Activated CD4-positive, alpha-beta memory T cell treated with anti-CD3 and anti-CD28 coated beads, Interleukin-2, amount 10 ng/mL, durations not matched to agents 7 days and 5 days (primary cell): Measurements from ENCODE around the gene SYT5. TPM values are rescaled to one million over a fixed set of nuclear protein-coding genes. Genes with fewer than 3 reads are reported as not detected.
"Not testable (repeated sequence)": the region's sequence is repeated elsewhere in the genome, so short reads cannot be mapped to it uniquely, and the experiment has no call there.

Source experiments
- CTCF ChIA-PET: fragments of 350-600 bp; sonication (Branson Sonifier 250); formaldehyde crosslinking; loops from one replicate; lab custom pipeline; 2021; ENCODE audit warnings: antibody characterized with exemption, inconsistent platforms; lab: Charles Lee
- POLR2A ChIA-PET: fragments of 350-600 bp; sonication (Branson Sonifier 250); formaldehyde crosslinking; loops from one replicate; lab custom pipeline; 2021; ENCODE audit warnings: antibody characterized with exemption; lab: Charles Lee
- DNase-seq: peaks from one replicate; pipeline ENCODE4 v3.0.0-alpha.2; 2020
- H3K27ac Mint-ChIP-seq: one replicate; pipeline ENCODE4 v1.8.0; 2021; ENCODE audit warnings: mild to moderate bottlenecking, mixed read lengths
- H3K27me3 Mint-ChIP-seq: one replicate; pipeline ENCODE4 v1.8.0; 2021; ENCODE audit warnings: mixed read lengths
- H3K36me3 Mint-ChIP-seq: one replicate; pipeline ENCODE4 v1.8.0; 2021; ENCODE audit warnings: low read depth, mixed read lengths
- H3K4me1 Mint-ChIP-seq: one replicate; pipeline ENCODE4 v1.8.0; 2021; ENCODE audit warnings: mixed read lengths
- H3K4me3 Mint-ChIP-seq: one replicate; pipeline ENCODE4 v1.8.0; 2021; ENCODE audit warnings: mild to moderate bottlenecking, mixed read lengths
- H3K9me3 Mint-ChIP-seq: one replicate; pipeline ENCODE4 v1.8.0; 2021; ENCODE audit warnings: mixed read lengths
- total RNA-seq, 2 experiments: library from RNA; stranded (reverse); gene quantifications; one replicate each; pipeline ENCODE4 v1.2.3, GENCODE V29; 2021

Gene SYT5
- total RNA-seq: not detected

GRCh38 chr19:55179606-55180484, at the start of gene SYT5:
SYT5 (minus strand) TSS chr19:55180289; CDS start chr19:55179041, 1,248 bp downstream.
- DNase-seq: peak; percentile 69
- Mint-ChIP-seq H3K9me3 (peaks cover 5% of the 10 kb centered on the region), H3K27ac (peak within 1 kb of the TSS; percentile 24), H3K27me3 (peaks cover 44% of the 10 kb centered on the region), H3K36me3 (no peaks in the 10 kb centered on the region), H3K4me3 (peak within 1 kb of the TSS; percentile 65), H3K4me1 (peaks cover 29% of the 10 kb centered on the region)
- CTCF ChIA-PET: interaction anchor here (1.0 to 1.3 kb wide), 2 partner anchors 19 to 324 kb away, joined by 3 to 4 read pairs; no protein-coding TSS in a partner anchor
- POLR2A ChIA-PET: interaction anchor here (1.1 to 2.3 kb wide), 2 partner anchors 74 to 79 kb away, joined by 3 to 6 read pairs; partner anchors contain the start of gene PPP6R1

- Mint-ChIP-seq H3K9me3 (no peaks in the 10 kb centered on the region), H3K27ac (no peak overlapping the region), H3K27me3 (no peaks in the 10 kb centered on the region), H3K4me3 (no peak overlapping the region), H3K36me3 (peaks cover 65% of the 10 kb centered on the region), H3K4me1 (peaks cover 6% of the 10 kb centered on the region)
- DNase-seq: no peak
- ChIA-PET POLR2A (no interaction called here), CTCF (no interaction called here)
These were observed 49.7 kb upstream of the SYT5 start for GRCh38 chr19:55229789-55230182.

GRCh38 chr19:55229145-55229788, 49.2 kb upstream of the SYT5 start:
- H3K4me3 Mint-ChIP-seq: no peak overlapping the region
- H3K36me3 Mint-ChIP-seq: peaks cover 60% of the 10 kb centered on the region
- no peak for DNase-seq
- POLR2A ChIA-PET: no interaction called here
- H3K27ac Mint-ChIP-seq: no peak overlapping the region
- H3K27me3 Mint-ChIP-seq: no peaks in the 10 kb centered on the region
- peaks cover 6% of the 10 kb centered on the region for H3K4me1 Mint-ChIP-seq
- no peaks in the 10 kb centered on the region for H3K9me3 Mint-ChIP-seq
- CTCF ChIA-PET: no interaction called here

GRCh38 chr19:55228403-55229031, 48.4 kb upstream of the SYT5 start, which contains the start of gene TMEM86B:
TMEM86B (minus strand) TSS chr19:55228763; CDS start chr19:55228741, 22 bp downstream.
- Mint-ChIP-seq H3K27me3 (no peaks in the 10 kb centered on the region), H3K36me3 (peaks cover 58% of the 10 kb centered on the region), H3K9me3 (no peaks in the 10 kb centered on the region), H3K4me1 (peaks cover 6% of the 10 kb centered on the region), H3K27ac (no peak within 1 kb of the TSS), H3K4me3 (no peak within 1 kb of the TSS)
- ChIA-PET POLR2A (interaction anchor here (0.9 to 1.3 kb wide), 2 partner anchors 26 to 31 kb away, joined by 3 read pairs; no protein-coding TSS in a partner anchor), CTCF (interaction anchor here (0.6 kb wide), 1 partner anchor 319 kb away, joined by 5 read pairs; no protein-coding TSS in a partner anchor)
- DNase-seq: no peak

GRCh38 chr19:55228015-55228391, 47.9 kb upstream of the SYT5 start:
- peaks cover 55% of the 10 kb centered on the region for H3K36me3 Mint-ChIP-seq
- peaks cover 5% of the 10 kb centered on the region for H3K4me1 Mint-ChIP-seq
- CTCF ChIA-PET: no interaction called here
- no peak overlapping the region for H3K27ac Mint-ChIP-seq
- no peak overlapping the region for H3K4me3 Mint-ChIP-seq
- no peak for DNase-seq
- POLR2A ChIA-PET: interaction anchor here (0.9 to 1.4 kb wide), 3 partner anchors 26 to 31 kb away, joined by 3 to 5 read pairs (median 3); no protein-coding TSS in a partner anchor
- no peaks in the 10 kb centered on the region for H3K27me3 Mint-ChIP-seq
- no peaks in the 10 kb centered on the region for H3K9me3 Mint-ChIP-seq

- Mint-ChIP-seq H3K4me1 (peaks cover 2% of the 10 kb centered on the region), H3K4me3 (no peak overlapping the region), H3K27me3 (no peaks in the 10 kb centered on the region), H3K9me3 (no peaks in the 10 kb centered on the region), H3K36me3 (peaks cover 50% of the 10 kb centered on the region), H3K27ac (no peak overlapping the region)
- ChIA-PET CTCF (no interaction called here), POLR2A (interaction anchor here (0.9 to 1.4 kb wide), 3 partner anchors 27 to 32 kb away, joined by 3 to 5 read pairs (median 3); no protein-coding TSS in a partner anchor)
- DNase-seq: no peak
These were observed 47.3 kb upstream of the SYT5 start for GRCh38 chr19:55227241-55228014.

GRCh38 chr19:55226788-55227187, 46.7 kb upstream of the SYT5 start:
- no peak for DNase-seq
- CTCF ChIA-PET: no interaction called here
- Mint-ChIP-seq H3K27ac (no peak overlapping the region), H3K4me1 (peaks cover 2% of the 10 kb centered on the region), H3K36me3 (peaks cover 43% of the 10 kb centered on the region), H3K4me3 (no peak overlapping the region), H3K27me3 (no peaks in the 10 kb centered on the region), H3K9me3 (no peaks in the 10 kb centered on the region)
- POLR2A ChIA-PET: interaction anchor here (1.4 kb wide), 1 partner anchor 29 kb away, joined by 5 read pairs; no protein-coding TSS in a partner anchor

- ChIA-PET POLR2A (no interaction called here), CTCF (no interaction called here)
- no peaks in the 10 kb centered on the region for H3K27me3 Mint-ChIP-seq
- H3K9me3 Mint-ChIP-seq: no peaks in the 10 kb centered on the region
- peaks cover 47% of the 10 kb centered on the region for H3K36me3 Mint-ChIP-seq
- DNase-seq: no peak
- H3K27ac Mint-ChIP-seq: no peak overlapping the region
- no peak overlapping the region for H3K4me3 Mint-ChIP-seq
- peaks cover 2% of the 10 kb centered on the region for H3K4me1 Mint-ChIP-seq
These were observed 46.2 kb upstream of the SYT5 start for GRCh38 chr19:55226273-55226672.

GRCh38 chr19:55225415-55225958, 45.4 kb upstream of the SYT5 start:
- no peak overlapping the region for H3K27ac Mint-ChIP-seq
- ChIA-PET CTCF (no interaction called here), POLR2A (no interaction called here)
- no peak overlapping the region for H3K4me3 Mint-ChIP-seq
- DNase-seq: no peak
- H3K9me3 Mint-ChIP-seq: no peaks in the 10 kb centered on the region
- no peaks in the 10 kb centered on the region for H3K27me3 Mint-ChIP-seq
- peaks cover 53% of the 10 kb centered on the region for H3K36me3 Mint-ChIP-seq
- H3K4me1 Mint-ChIP-seq: peaks cover 2% of the 10 kb centered on the region

GRCh38 chr19:55224679-55225414, 44.8 kb upstream of the SYT5 start:
- H3K36me3 Mint-ChIP-seq: peaks cover 50% of the 10 kb centered on the region
- H3K4me3 Mint-ChIP-seq, H3K4me1 Mint-ChIP-seq, H3K27ac Mint-ChIP-seq, H3K27me3 Mint-ChIP-seq, DNase-seq, H3K9me3 Mint-ChIP-seq, CTCF ChIA-PET, POLR2A ChIA-PET: not testable (repeated sequence)

GRCh38 chr19:55224038-55224665, 44.1 kb upstream of the SYT5 start:
- H3K4me1 Mint-ChIP-seq: peaks cover 2% of the 10 kb centered on the region
- H3K27ac Mint-ChIP-seq: no peak overlapping the region
- POLR2A ChIA-PET: no interaction called here
- DNase-seq: no peak
- CTCF ChIA-PET: no interaction called here
- no peaks in the 10 kb centered on the region for H3K27me3 Mint-ChIP-seq
- H3K9me3 Mint-ChIP-seq: peaks cover 4% of the 10 kb centered on the region
- H3K36me3 Mint-ChIP-seq: peaks cover 47% of the 10 kb centered on the region
- no peak overlapping the region for H3K4me3 Mint-ChIP-seq
